HFFc6 (cell line): ENCODE results near the gene CLEC11A. TPM values are rescaled to one million over a fixed set of nuclear protein-coding genes. Genes with fewer than 3 reads are reported as not detected.

Source experiments
- DNase-seq: peaks from one replicate; pipeline ENCODE4 v3.0.0-alpha.2; 2018
- H3K27ac Mint-ChIP-seq: 2 replicates; pipeline ENCODE4 v1.8.0; 2020; ENCODE audit warnings: mild to moderate bottlenecking, mixed read lengths
- H3K27me3 Mint-ChIP-seq: 2 replicates; pipeline ENCODE4 v1.8.0; 2021; ENCODE audit warnings: mild to moderate bottlenecking, moderate library complexity, mixed read lengths; ENCODE audit not compliant: insufficient read depth
- H3K36me3 Mint-ChIP-seq: 2 replicates; pipeline ENCODE4 v1.8.0; 2021; ENCODE audit warnings: low read depth, mixed read lengths
- H3K4me1 Mint-ChIP-seq: 2 replicates; pipeline ENCODE4 v1.8.0; 2020; ENCODE audit warnings: low read depth, mixed read lengths
- H3K4me3 Mint-ChIP-seq: 2 replicates; pipeline ENCODE4 v1.8.0; 2020; ENCODE audit warnings: mild to moderate bottlenecking, moderate library complexity, mixed read lengths
- H3K9me3 Mint-ChIP-seq: 2 replicates; pipeline ENCODE4 v1.8.0; 2020; ENCODE audit warnings: mild to moderate bottlenecking, mixed read lengths
- CTCF ChIP-seq: fragments of 200-600 bp; sonication (generic); IDR thresholded peaks from 2 replicates; pipeline ENCODE4 v1.5.0; 2021; ENCODE audit warnings: antibody characterized with exemption, mild to moderate bottlenecking
- long read RNA-seq: library from polyadenylated mRNA; unstranded; transcript quantifications from one replicate; pipeline ENCODE4 v2.0.0, GENCODE V29; 2019
- total RNA-seq, 6 experiments: library from RNA; stranded (reverse); fragmentation: NEBNext Ultra II Directional; extraction: Animal tissue kit (Norgen Biotek cat#: 25700); gene quantifications; 2 replicates in 1 of 6; 3 replicates in 5 of 6; pipeline ENCODE4 v1.2.3, GENCODE V29; 2021

CLEC11A gene, protein sequence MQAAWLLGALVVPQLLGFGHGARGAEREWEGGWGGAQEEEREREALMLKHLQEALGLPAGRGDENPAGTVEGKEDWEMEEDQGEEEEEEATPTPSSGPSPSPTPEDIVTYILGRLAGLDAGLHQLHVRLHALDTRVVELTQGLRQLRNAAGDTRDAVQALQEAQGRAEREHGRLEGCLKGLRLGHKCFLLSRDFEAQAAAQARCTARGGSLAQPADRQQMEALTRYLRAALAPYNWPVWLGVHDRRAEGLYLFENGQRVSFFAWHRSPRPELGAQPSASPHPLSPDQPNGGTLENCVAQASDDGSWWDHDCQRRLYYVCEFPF
- total RNA-seq, result 100 to 1,000 TPM; 140 to 182 (median 164) TPM
- long read RNA-seq, transcript CLEC11A-201 (4 exons, 1,419 nt), result major isoform, 101 of 147 reads
- long read RNA-seq, partial matches to known transcripts, result 37 of 147 reads
- long read RNA-seq, other reads (novel, unspliced or antisense), result 7 of 147 reads

GRCh38 chr19:50723069-50723468, at the start of gene CLEC11A:
Gene CLEC11A (plus strand): TSS chr19:50723364. CDS start chr19:50723526, 162 bp downstream.
- no peaks in the 10 kb centered on the region; the same call in none of the 2 replicates for H3K27me3 Mint-ChIP-seq

DNA sequence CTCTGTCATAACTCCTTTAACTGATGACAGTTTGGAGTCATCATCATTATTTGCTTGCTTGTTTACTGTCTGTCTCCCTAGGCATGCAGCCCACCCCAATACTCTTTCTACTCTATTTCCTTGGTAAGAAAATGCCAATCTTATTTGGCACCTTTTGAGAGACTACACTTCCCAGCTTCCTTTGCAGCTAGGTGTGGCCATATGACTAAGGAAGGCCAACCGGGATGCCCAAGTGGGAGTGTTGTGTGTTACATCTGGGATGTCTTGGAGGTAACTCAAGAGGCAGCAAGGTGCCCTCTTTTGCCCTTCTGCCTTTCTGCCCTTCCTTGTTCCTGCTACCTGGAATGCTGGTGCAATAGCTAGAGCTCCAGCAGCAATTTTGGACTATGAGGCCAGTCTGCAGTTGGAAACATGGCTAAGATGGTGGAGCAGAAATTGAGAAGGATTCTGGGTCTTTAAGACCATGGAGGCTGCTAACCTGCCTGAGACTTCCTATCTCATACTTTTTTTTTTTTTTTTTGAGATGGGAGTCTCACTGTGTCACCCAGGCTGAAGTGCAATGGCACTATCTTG, 46.5 kb upstream of the CLEC11A start:
- Mint-ChIP-seq H3K4me1 (no peaks in the 10 kb centered on the region), H3K27me3 (peaks cover 42% of the 10 kb centered on the region), H3K4me3 (no peak overlapping the region), H3K27ac (no peak overlapping the region), H3K9me3 (no peaks in the 10 kb centered on the region), H3K36me3 (no peaks in the 10 kb centered on the region)
- no peak for DNase-seq
- TF ChIP-seq CTCF, result no peak

More at GRCh38 chr19:50723069-50723468, at the start of gene CLEC11A:
- peaks cover 47% of the 10 kb centered on the region for H3K4me1 Mint-ChIP-seq
- TF ChIP-seq CTCF, result no peak
- H3K27ac Mint-ChIP-seq, result peak within 1 kb of the TSS; percentile 90
- DNase-seq, result peak; percentile 83
- H3K36me3 Mint-ChIP-seq, result peaks cover 9% of the 10 kb centered on the region; the same call in 1 of the 2 replicates
- H3K4me3 Mint-ChIP-seq, result peak within 1 kb of the TSS; percentile 90
- no peaks in the 10 kb centered on the region for H3K9me3 Mint-ChIP-seq

GRCh38 chr19:50677636-50678035, 45.5 kb upstream of the CLEC11A start:
- no peak for DNase-seq
- no peak overlapping the region for H3K27ac Mint-ChIP-seq
- no peaks in the 10 kb centered on the region for H3K9me3 Mint-ChIP-seq
- peaks cover 39% of the 10 kb centered on the region for H3K27me3 Mint-ChIP-seq
- H3K4me1 Mint-ChIP-seq, result no peaks in the 10 kb centered on the region
- H3K36me3 Mint-ChIP-seq, result no peaks in the 10 kb centered on the region
- no peak for TF ChIP-seq CTCF
- H3K4me3 Mint-ChIP-seq, result no peak overlapping the region

GRCh38 chr19:50678323-50678722, 44.8 kb upstream of the CLEC11A start:
- Mint-ChIP-seq H3K27ac (no peak overlapping the region), H3K27me3 (peaks cover 34% of the 10 kb centered on the region), H3K9me3 (no peaks in the 10 kb centered on the region), H3K4me1 (no peaks in the 10 kb centered on the region), H3K4me3 (no peak overlapping the region), H3K36me3 (no peaks in the 10 kb centered on the region)
- TF ChIP-seq CTCF, result no peak
- no peak for DNase-seq

- H3K4me3 Mint-ChIP-seq, result no peak overlapping the region
- H3K9me3 Mint-ChIP-seq, result no peaks in the 10 kb centered on the region
- H3K4me1 Mint-ChIP-seq, result no peaks in the 10 kb centered on the region
- TF ChIP-seq CTCF, result no peak
- H3K27me3 Mint-ChIP-seq, result peaks cover 25% of the 10 kb centered on the region
- no peak overlapping the region for H3K27ac Mint-ChIP-seq
- peak; percentile 80 for DNase-seq
- no peaks in the 10 kb centered on the region for H3K36me3 Mint-ChIP-seq
Observed at GRCh38 chr19:50679177-50680125, 43.7 kb upstream of the CLEC11A start.
